ENCODE data around the gene SERINC5. TPM values are rescaled to one million over a fixed set of nuclear protein-coding genes. Genes with fewer than 3 reads are reported as not detected.

Gene SERINC5
- total RNA-seq, 1 experiment from 2014 or later, result 128 TPM

DNA sequence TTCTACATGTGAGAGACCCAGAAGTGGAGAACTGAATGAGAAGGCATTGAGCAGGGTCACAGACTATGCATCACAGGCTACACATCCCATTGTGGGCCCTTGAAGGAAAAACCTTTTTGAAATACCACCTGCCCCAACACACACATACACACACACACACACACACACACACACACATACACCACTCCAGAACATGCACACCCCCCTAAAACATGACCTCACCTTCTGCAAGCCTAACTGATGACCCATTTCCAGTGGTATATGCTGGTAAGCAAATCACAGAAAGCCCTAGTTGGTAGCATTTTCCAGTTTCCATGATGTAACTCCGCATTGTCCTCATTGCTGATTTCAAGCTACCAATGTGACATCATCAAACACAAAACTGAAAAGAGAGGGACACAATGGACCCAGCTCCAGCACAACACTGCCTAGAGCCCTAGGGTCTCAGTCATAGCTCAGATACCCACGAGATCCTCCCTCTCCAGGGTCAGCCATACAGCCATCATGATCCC is 184.3 kb downstream of the SERINC5 start:
- POLR2A ChIA-PET, result no interaction called here
- no peak for DNase-seq (ENCODE audit: low spot score)
- ATAC-seq, result no peak
- no peak overlapping the region for H3K27ac Mint-ChIP-seq
- TF ChIP-seq SP1 (CRISPR knock-in tag; conservative IDR thresholded peaks at IDR 0.05) (no peak), CDX4 (CRISPR knock-in tag; IDR thresholded peaks at IDR 0.05; ENCODE audit: borderline replicate concordance) (no peak), NR3C1 (CRISPR knock-in tag; conservative IDR thresholded peaks at IDR 0.05; ENCODE audit: low read depth) (no peak), TEAD1 (CRISPR knock-in tag; IDR thresholded peaks at IDR 0.05) (no peak), ZNF121 (CRISPR knock-in tag; IDR thresholded peaks at IDR 0.05) (no peak), TEAD4 (CRISPR knock-in tag; IDR thresholded peaks at IDR 0.05) (no peak), ZNF416 (CRISPR knock-in tag; IDR thresholded peaks at IDR 0.05) (no peak)
- TF ChIP-seq, protein P1, sequence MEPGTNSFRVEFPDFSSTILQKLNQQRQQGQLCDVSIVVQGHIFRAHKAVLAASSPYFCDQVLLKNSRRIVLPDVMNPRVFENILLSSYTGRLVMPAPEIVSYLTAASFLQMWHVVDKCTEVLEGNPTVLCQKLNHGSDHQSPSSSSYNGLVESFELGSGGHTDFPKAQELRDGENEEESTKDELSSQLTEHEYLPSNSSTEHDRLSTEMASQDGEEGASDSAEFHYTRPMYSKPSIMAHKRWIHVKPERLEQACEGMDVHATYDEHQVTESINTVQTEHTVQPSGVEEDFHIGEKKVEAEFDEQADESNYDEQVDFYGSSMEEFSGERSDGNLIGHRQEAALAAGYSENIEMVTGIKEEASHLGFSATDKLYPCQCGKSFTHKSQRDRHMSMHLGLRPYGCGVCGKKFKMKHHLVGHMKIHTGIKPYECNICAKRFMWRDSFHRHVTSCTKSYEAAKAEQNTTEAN (CRISPR knock-in tag; IDR thresholded peaks at IDR 0.05), result no peak
- TF ChIP-seq, protein P2, sequence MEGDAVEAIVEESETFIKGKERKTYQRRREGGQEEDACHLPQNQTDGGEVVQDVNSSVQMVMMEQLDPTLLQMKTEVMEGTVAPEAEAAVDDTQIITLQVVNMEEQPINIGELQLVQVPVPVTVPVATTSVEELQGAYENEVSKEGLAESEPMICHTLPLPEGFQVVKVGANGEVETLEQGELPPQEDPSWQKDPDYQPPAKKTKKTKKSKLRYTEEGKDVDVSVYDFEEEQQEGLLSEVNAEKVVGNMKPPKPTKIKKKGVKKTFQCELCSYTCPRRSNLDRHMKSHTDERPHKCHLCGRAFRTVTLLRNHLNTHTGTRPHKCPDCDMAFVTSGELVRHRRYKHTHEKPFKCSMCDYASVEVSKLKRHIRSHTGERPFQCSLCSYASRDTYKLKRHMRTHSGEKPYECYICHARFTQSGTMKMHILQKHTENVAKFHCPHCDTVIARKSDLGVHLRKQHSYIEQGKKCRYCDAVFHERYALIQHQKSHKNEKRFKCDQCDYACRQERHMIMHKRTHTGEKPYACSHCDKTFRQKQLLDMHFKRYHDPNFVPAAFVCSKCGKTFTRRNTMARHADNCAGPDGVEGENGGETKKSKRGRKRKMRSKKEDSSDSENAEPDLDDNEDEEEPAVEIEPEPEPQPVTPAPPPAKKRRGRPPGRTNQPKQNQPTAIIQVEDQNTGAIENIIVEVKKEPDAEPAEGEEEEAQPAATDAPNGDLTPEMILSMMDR (IDR thresholded peaks at IDR 0.05), result no peak
- TF ChIP-seq, protein P3, sequence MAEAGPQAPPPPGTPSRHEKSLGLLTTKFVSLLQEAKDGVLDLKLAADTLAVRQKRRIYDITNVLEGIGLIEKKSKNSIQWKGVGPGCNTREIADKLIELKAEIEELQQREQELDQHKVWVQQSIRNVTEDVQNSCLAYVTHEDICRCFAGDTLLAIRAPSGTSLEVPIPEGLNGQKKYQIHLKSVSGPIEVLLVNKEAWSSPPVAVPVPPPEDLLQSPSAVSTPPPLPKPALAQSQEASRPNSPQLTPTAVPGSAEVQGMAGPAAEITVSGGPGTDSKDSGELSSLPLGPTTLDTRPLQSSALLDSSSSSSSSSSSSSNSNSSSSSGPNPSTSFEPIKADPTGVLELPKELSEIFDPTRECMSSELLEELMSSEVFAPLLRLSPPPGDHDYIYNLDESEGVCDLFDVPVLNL (CRISPR knock-in tag; IDR thresholded peaks at IDR 0.05; ENCODE audit: borderline replicate concordance, low read depth), result no peak
- no peaks in the 10 kb centered on the region for H3K36me3 Mint-ChIP-seq
- no peaks in the 10 kb centered on the region for H3K9me3 Mint-ChIP-seq
- no peaks in the 10 kb centered on the region for H3K27me3 Mint-ChIP-seq (ENCODE audit: low read depth)
- peaks cover 6% of the 10 kb centered on the region; the same call in 1 of the 2 replicates for H3K4me1 Mint-ChIP-seq
- no peak overlapping the region for H3K4me3 Mint-ChIP-seq
- CTCF ChIA-PET, result no interaction called here

GRCh38 chr5:80070338-80071056 is 185.4 kb downstream of the SERINC5 start:
- no peak overlapping the region for H3K27ac Mint-ChIP-seq
- CTCF ChIA-PET, result interaction anchor here (1.0 kb wide), 1 partner anchor 15 kb away, joined by 3 read pairs; no protein-coding TSS in a partner anchor
- H3K9me3 Mint-ChIP-seq, result no peaks in the 10 kb centered on the region
- no peak overlapping the region for H3K4me3 Mint-ChIP-seq
- H3K36me3 Mint-ChIP-seq, result no peaks in the 10 kb centered on the region
- DNase-seq (ENCODE audit: low spot score) (no peak), ATAC-seq (no peak)
- H3K4me1 Mint-ChIP-seq, result peaks cover 6% of the 10 kb centered on the region; the same call in 1 of the 2 replicates
- POLR2A ChIA-PET, result no interaction called here
- H3K27me3 Mint-ChIP-seq (ENCODE audit: low read depth), result no peaks in the 10 kb centered on the region
- TF ChIP-seq TEAD4 (CRISPR knock-in tag; IDR thresholded peaks at IDR 0.05) (no peak), TP53 (CRISPR knock-in tag; IDR thresholded peaks at IDR 0.05) (no peak), E2F5 (CRISPR knock-in tag; IDR thresholded peaks at IDR 0.05) (no peak), OVOL2 (CRISPR knock-in tag; IDR thresholded peaks at IDR 0.05; ENCODE audit: borderline replicate concordance) (no peak), ZNF219 (CRISPR knock-in tag; IDR thresholded peaks at IDR 0.05; ENCODE audit: borderline replicate concordance) (no peak), ZNF232 (CRISPR knock-in tag; IDR thresholded peaks at IDR 0.05) (no peak), CREM (CRISPR knock-in tag; IDR thresholded peaks at IDR 0.05) (no peak), PRRX2 (CRISPR knock-in tag; IDR thresholded peaks at IDR 0.05) (no peak), NR3C1 (CRISPR knock-in tag; conservative IDR thresholded peaks at IDR 0.05; ENCODE audit: low read depth) (no peak), ZMAT4 (CRISPR knock-in tag; IDR thresholded peaks at IDR 0.05) (no peak), ZNF121 (CRISPR knock-in tag; IDR thresholded peaks at IDR 0.05) (no peak)
- TF ChIP-seq, protein P4, sequence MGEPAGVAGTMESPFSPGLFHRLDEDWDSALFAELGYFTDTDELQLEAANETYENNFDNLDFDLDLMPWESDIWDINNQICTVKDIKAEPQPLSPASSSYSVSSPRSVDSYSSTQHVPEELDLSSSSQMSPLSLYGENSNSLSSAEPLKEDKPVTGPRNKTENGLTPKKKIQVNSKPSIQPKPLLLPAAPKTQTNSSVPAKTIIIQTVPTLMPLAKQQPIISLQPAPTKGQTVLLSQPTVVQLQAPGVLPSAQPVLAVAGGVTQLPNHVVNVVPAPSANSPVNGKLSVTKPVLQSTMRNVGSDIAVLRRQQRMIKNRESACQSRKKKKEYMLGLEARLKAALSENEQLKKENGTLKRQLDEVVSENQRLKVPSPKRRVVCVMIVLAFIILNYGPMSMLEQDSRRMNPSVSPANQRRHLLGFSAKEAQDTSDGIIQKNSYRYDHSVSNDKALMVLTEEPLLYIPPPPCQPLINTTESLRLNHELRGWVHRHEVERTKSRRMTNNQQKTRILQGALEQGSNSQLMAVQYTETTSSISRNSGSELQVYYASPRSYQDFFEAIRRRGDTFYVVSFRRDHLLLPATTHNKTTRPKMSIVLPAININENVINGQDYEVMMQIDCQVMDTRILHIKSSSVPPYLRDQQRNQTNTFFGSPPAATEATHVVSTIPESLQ (CRISPR knock-in tag; IDR thresholded peaks at IDR 0.05), result no peak
- TF ChIP-seq, protein P5, sequence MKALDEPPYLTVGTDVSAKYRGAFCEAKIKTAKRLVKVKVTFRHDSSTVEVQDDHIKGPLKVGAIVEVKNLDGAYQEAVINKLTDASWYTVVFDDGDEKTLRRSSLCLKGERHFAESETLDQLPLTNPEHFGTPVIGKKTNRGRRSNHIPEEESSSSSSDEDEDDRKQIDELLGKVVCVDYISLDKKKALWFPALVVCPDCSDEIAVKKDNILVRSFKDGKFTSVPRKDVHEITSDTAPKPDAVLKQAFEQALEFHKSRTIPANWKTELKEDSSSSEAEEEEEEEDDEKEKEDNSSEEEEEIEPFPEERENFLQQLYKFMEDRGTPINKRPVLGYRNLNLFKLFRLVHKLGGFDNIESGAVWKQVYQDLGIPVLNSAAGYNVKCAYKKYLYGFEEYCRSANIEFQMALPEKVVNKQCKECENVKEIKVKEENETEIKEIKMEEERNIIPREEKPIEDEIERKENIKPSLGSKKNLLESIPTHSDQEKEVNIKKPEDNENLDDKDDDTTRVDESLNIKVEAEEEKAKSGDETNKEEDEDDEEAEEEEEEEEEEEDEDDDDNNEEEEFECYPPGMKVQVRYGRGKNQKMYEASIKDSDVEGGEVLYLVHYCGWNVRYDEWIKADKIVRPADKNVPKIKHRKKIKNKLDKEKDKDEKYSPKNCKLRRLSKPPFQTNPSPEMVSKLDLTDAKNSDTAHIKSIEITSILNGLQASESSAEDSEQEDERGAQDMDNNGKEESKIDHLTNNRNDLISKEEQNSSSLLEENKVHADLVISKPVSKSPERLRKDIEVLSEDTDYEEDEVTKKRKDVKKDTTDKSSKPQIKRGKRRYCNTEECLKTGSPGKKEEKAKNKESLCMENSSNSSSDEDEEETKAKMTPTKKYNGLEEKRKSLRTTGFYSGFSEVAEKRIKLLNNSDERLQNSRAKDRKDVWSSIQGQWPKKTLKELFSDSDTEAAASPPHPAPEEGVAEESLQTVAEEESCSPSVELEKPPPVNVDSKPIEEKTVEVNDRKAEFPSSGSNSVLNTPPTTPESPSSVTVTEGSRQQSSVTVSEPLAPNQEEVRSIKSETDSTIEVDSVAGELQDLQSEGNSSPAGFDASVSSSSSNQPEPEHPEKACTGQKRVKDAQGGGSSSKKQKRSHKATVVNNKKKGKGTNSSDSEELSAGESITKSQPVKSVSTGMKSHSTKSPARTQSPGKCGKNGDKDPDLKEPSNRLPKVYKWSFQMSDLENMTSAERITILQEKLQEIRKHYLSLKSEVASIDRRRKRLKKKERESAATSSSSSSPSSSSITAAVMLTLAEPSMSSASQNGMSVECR (CRISPR knock-in tag; IDR thresholded peaks at IDR 0.05; ENCODE audit: borderline replicate concordance), result no peak

Measured in WTC11 (cell line).